Glomerular endothelial cell (primary cell): ENCODE results near the gene TBC1D3H. TPM values are rescaled to one million over a fixed set of nuclear protein-coding genes. Genes with fewer than 3 reads are reported as not detected.
"Not testable (repeated sequence)": the region's sequence is repeated elsewhere in the genome, so short reads cannot be mapped to it uniquely, and the experiment has no call there.

Experiments
- DNase-seq: peaks from one replicate; pipeline ENCODE4 v3.0.0-alpha.2; 2011; ENCODE audit warnings: low read depth, low spot score; ENCODE audit errors: extremely low read depth
- total RNA-seq: library from RNA; depleted of rRNA; stranded (reverse); fragments of >200 nt; gene quantifications from 2 replicates; pipeline ENCODE4 v1.2.3, GENCODE V29; 2015

The TBC1D3H gene
- total RNA-seq: not detected in 2 replicates

GRCh38 chr17:36388385-36389245 lies at the start of gene TBC1D3H:
Gene TBC1D3H, minus strand, starts transcription at chr17:36388435. Its CDS starts 1,540 bp downstream, at chr17:36386895.
- not testable (repeated sequence) for DNase-seq

GRCh38 chr17:36428891-36429290 lies 40.7 kb upstream of the TBC1D3H start:
- DNase-seq: not testable (repeated sequence)

GRCh38 chr17:36415180-36415941 lies 27.1 kb upstream of the TBC1D3H start:
- not testable (repeated sequence) for DNase-seq

GRCh38 chr17:36390943-36391645 lies 2.9 kb upstream of the TBC1D3H start:
- DNase-seq: not testable (repeated sequence)

DNA sequence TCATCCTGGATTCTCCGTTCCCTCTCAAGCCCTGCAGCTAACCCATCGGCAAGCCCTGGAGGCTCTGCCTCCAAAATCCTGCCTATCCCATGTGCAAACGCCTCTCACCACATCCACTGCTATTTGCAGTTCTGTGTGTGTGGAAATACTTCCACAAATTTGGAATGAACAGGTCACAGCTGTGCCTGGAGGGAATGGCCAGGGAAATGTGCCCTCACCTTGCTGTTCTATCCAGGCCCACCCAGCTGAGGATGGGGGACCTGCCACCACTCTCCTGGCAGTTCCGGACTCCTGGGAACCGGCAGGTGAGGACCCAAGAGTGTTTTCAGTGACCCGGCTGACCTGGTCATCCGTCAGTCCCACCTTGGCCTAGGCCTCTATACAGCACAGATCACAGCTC lies 12.3 kb downstream of the TBC1D3H start:
- not testable (repeated sequence) for DNase-seq

GRCh38 chr17:36362496-36362895 lies 25.7 kb downstream of the TBC1D3H start:
- not testable (repeated sequence) for DNase-seq

Other genes with a start within 250 kb of the TBC1D3H start
- 0.39 and 1.3 TPM in 2 replicates for gene TBC1D3B, start 211.8 kb downstream of the TBC1D3H start, total RNA-seq
- gene CCL3L1, start 191.7 kb downstream of the TBC1D3H start, total RNA-seq: not detected in 2 replicates
- gene CCL4L2, start 177.4 kb downstream of the TBC1D3H start, total RNA-seq: not detected in 2 replicates
- 1.5 and 1.6 TPM in 2 replicates for gene TBC1D3I, start 123.9 kb downstream of the TBC1D3H start, total RNA-seq
- gene TBC1D3G, start 64.6 kb downstream of the TBC1D3H start, total RNA-seq: not detected in 2 replicates
- 30.8 and 34.0 TPM in 2 replicates for gene ZNHIT3, start 98.2 kb upstream of the TBC1D3H start, total RNA-seq
- gene MYO19, start 146.4 kb upstream of the TBC1D3H start, total RNA-seq: 35.2 and 62.3 TPM in 2 replicates
- gene PIGW, start 146.6 kb upstream of the TBC1D3H start, total RNA-seq: 8.6 and 9.5 TPM in 2 replicates
- gene GGNBP2, start 156.5 kb upstream of the TBC1D3H start, total RNA-seq: 45.5 and 51.0 TPM in 2 replicates
- 4.3 and 11.0 TPM in 2 replicates for gene DHRS11, start 203.4 kb upstream of the TBC1D3H start, total RNA-seq
- gene MRM1, start 213.1 kb upstream of the TBC1D3H start, total RNA-seq: 3.5 and 7.8 TPM in 2 replicates